8988T (cell line): ENCODE measurements around the gene CTBP1.

Source experiments
- DNase-seq: peaks from one replicate; pipeline ENCODE4 v3.0.0; 2011

The CTBP1 gene

DNA sequence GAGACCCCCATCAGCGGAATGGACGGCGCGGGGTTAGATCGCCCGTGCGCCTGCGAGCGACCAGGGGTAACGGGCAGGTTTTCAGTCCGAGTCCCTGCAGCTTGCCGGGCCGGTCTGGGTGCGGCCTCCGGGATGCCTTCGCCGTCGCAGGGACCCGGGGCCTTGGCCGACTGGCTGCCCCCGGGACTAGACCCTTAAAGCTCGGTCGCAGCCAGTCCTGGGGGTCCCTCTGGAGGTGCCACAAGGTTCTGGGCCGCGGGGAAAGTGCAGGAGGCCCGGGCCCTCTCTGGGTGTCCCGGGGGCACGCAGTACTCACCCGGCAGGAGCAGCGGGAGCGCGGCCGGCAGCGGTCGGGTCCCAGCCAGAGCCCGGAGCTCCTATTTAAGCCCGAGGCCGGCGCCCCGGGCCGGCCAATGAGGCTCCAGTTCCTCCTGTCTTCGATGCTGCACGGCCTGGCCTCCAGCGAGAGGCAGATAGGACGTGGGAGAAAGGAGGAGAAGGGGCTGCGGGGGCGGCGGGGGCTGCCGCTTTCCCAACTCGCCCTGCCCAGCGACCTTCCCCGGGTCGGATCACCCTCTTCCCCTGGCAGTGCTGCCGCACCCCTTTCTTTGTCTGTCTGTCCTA lies 76.6 kb downstream of the CTBP1 start, which contains the start of gene SPON2:
TSS of gene SPON2 (minus strand) at position 356 of the 624 bp plus-strand sequence.
- DNase-seq = no peak

DNA sequence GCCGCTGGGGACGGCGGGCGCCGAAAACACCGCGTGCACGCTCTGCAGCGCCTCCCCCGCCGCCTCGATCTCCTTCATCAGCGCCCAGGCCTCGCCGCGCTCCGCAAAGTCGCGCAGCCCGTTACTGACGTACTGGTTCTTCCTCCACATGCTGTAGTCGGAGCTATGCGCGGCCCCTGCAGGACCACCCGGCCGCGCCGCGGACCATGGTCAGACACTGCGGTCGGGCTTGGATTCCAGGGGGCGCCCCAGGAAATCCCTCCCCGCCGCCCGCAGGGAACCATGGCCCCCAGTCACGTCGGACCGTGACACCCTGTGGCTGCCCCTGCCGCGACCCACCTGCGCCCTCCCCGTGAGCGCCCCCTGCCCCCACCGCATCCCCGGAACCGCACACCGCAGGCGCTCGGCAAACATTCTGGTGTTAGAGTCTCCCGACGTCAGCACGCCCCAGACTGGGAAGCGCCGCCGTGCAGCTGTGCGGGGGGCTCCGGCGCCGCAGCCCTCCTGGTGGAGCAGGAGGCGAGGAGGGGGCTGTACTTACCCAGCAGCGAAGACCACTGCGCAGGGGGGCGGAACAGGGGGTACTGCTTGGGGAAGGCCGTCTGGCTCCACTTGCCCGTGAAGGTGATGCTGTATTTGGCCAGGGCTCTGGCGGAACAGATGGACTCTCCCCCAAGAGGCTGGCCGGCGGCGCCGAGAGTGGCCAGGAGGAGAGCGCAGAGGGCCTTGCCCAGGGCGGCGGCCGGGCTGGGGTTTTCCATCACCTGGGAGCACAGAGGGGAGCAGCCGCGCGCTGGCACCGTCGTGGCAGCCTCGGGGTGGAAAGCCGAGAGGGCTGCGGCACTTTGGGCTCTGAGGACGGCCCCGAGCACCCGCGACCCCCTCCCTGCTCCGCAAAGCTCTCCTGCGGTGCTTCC lies 77.4 kb downstream of the CTBP1 start:
- DNase-seq = no peak

DNA sequence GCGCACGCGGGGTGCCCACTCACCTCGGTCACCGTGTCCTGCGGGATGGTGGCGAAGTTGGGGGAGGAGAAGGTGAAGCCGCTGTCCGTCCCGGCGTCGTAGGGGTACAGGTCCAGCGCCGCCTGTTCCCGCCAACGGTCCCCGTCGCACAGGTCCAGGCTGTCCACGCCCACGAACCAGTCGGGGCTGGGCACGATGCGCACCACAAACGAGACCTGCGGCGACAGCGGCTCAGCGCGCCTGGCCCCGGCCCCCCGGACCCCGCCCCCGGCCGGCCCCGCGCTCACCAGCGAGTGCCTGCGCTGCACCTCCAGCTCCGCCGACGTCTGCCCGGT lies 78.0 kb downstream of the CTBP1 start:
- DNase-seq = no peak

DNA sequence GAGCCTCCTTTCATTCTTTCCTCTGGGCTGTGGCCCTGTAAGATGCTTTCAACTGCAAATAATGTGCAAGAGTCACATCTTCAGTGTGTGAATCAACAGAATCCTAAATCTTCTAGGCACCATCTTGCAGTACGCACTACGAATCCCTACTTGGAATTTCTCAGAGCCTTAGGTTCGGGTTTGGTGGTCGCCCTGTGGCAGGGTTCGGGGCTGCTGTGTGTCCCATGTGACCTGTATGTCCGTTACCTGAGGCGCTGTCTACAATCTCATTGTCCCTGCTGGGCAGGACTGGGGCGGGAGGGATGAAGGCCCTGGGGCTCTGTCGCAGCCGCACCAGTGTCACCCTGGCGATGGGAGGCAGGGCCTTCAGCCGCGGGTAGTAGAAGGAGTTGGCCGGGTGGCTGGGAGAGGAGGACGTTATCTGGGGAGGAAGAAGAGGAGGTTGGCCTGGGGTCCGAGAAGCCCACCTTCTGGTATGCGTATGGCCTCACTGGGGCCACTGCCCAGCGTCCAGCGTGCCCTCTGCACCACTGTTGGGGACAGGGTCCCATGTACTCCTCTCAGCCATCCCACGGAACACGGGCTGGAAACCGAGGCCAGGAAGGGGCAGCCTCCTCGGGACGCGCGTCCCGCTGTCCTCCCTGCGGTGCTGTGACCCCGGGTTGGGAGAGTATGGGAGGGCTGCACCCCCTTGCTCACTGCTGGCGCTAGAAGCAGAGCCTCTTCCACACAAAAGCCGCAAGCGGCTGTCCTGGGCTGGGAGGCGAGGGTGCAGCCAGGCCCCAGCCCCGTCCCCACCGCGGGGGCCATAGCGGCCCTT lies 78.6 kb downstream of the CTBP1 start:
- DNase-seq = no peak

DNA sequence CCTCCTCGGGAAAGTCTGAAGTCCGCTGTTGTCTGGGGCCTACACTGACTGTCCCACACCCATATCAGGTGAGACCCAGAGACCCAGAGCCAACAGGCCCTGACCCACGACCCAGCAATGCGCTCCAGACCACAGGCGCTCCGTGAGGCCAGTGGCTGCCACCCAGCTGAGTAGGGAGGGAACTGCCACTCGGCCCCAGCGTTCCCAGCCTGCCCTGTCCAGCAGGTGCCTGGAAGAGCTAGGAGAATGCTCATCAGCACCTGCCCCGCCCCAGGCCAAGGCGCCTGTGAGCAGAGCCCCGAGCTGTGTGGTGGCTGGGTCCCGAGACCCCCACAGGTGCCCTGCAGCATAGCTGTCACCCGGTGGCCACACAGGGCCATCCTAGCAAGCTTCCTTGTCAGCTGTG lies 79.2 kb downstream of the CTBP1 start:
- no peak for DNase-seq

DNA sequence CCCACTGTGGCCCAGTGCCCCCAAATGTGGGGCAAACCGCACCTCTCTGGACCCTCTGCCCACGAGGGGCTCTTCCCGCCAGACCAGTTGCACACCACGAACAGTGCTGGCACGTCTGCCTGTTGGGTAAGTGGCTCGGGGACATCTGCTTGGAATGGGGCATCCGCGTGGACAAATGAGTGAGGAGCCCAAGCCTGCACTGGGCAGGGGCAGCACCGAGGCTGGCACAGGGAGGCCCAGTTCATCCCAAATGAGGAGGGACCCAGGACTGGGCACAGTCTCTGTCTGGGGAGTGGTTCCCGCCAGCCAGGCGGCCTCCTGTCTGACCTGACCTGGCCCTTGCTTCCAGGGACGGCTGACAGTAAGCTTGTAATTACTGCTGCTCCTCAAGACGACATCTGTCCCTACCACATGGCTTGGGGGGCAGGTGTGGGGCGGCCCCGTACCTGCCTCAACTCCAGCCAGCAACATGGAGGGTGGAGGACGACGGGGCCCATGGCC lies 79.7 kb downstream of the CTBP1 start:
- no peak for DNase-seq

DNA sequence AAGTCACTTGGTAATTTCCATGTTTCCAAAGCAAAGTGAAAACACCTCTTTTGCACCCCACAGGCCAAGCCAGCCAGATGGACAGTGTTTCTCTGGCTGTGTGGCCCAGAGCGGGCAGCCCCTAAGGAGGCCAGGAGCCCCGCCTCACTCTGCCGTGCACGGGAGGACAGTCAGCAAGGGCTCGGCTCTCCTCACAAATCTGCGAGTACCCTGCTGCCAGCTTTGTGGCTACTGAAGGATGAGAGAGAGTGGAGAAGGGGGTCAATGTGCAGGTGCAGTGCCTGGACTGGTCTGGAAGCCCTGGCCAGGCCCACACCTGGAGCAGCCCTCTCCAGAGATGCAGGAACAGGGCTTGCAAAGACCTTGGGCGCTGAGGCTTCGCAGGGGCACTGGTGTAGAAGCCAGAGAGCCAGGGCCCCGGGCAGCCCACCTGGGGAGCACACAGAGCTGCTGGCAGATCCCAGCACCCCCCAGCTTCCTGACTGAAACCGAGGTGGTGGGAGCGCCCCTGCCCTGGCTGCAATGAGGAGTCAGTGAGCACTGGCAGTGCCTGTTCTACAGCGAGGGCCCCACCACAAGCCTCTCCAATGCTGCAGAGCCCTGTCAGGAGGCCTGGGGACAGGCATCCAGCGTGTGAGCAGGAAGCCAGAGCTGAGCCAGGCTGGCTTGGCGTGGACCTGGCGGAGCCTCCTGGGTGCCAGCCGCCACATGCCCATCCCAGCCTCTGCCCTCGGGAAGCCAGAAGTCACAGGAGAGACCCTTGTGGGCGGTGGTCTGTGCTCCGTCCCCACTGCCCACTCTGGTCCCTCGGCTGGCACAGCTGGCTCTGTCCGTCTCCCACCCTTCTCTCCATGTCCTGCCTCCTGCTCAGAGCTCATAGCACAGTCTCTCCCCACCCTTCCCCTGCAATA lies 80.5 kb downstream of the CTBP1 start:
- DNase-seq = no peak

DNA sequence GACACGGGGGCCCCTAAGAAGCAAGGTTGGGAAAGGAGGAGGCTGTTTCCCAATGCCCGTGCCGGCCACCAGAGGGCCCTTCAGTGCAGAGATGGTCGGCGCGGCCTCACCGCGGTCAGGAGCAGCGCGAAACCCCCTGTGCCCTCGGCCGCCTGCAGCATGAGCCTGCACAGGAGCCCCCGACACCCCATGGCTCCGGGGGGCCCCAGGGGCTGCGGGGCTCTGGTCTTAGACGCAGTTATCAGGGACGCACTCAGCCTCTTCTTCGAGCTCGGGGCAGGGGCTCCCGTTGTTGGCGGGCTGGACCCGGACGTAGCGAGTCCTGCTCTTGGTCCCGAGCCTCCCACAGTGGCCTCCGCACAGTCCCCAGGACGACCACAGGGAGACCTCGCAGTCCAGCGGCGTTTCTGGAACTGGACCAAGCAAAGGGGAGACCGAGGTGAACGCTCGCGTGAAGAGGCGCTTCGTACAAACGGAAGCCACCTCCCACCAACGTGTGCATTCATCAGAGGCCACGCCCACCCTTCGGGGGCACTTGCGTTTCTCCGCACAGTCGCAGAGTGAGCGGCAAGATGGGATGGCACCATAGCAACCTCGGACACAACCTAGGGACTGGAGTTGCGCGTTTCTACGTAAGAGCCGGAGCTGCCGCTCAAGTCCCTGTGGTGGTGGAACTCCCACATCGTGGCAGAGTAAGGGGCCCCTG lies 81.5 kb downstream of the CTBP1 start:
- peak; percentile 81 for DNase-seq

DNA sequence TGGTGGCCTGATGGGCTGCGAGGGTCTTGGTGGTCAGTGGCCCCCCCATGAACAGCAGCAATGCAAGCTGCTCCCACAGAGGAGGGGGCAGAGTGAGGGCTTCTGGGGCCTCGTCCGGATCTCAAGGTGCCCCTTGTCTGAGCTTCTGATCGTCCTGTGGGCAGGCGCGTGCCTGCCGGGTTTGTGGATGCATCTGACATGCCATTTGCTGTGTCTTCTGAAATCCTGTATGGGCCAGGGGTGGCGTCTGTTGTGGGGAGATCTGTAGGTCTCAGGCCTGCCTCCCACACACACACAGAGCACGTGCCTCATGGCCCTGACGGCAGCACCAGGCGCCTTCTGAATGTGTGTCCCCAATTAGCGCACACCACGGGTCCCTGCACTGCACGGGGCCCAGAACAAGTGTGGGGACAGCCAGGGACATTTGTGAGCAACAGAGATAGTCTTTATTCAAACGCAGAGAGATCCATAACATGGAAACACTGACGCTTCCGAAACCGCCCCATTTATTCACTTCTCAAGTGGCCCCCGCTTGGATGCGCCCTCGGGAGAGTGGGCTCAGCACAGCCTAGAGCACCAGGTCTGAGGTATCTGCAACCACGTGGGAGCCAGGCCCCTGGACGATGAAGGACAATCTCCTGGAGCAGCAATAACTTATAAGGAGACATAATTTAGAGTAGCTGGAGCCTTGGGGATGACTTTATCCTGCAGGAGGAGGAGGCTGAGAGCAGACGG lies 82.3 kb downstream of the CTBP1 start:
- DNase-seq = no peak

DNA sequence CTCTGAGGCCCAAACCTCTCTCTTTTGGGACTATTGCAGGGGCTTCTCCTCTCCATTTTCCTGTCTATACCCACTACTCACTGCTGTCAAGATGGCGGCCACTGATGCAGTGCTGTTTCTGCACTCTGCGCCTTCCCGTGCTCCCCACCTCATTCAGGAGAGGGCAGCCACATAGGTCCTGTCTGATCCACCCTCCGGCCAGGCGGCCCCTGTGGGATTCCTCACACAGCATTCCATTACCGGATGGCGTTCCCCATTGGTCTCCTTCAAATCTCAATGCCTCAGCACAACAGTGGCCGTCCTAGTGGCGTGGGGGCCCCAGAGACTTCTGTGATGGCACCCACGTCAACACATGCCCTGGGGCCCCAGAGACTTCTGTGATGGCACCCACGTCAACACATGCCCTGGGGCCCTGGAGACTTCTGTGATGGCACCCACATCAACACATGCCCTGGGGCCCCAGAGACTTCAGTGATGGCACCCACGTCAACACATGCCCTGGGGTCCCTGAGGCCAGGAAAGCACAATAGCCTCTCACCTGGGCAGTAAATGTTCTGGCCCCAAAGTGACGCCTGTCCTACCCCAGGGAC lies 83.9 kb downstream of the CTBP1 start:
- DNase-seq = no peak

DNA sequence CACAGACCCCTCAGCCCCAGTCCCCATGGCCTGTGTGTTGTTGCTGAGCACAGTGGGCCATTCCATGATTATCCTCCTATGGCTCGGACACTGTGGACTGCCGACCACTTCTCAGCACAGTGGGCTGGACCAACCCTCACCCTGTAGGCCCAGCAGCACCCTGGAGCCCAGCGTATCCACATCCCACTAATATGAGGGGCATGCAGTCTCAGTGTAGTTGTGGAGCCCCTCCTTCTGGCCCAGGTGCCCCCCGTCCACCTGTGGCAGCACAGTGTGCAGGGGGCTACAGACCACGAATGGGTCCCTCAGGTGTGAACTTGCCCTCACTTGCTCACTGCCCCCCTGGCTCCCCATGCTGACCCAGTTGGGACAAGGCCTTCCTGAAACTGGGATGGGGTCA lies 84.5 kb downstream of the CTBP1 start:
- DNase-seq = no peak

DNA sequence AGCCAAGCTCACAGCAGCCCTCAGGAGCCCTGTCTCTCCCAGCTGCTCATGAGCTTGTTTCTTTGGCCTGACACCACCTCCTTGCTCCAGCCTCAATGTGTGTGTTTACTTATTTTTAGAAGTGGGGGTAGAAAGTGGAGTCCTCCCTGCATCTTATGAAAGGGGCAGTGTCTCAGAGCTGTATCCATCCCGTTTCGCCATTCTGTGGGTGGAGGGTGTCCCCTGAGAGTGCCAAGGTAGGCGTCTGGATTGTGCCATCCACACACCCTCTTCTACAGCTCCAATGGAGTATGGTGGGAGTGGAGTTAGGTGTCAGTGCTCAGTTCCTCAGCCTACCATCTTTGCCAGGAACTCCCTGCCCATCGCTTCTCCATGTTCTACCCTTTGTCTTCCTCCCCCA lies 84.9 kb downstream of the CTBP1 start:
- no peak for DNase-seq
